Activated CD8-positive, alpha-beta memory T cell treated with anti-CD3 and anti-CD28 coated beads for 4 hours (primary cell): Measurements from ENCODE around the gene P2RY2.
"Not testable (repeated sequence)": the region's sequence is repeated elsewhere in the genome, so short reads cannot be mapped to it uniquely, and the experiment has no call there.

ENCODE experiments used
- DNase-seq, 2 donors: peaks; one replicate each; pipeline ENCODE4 v3.0.0-alpha.2; 2020; ENCODE audit warnings: low read depth in 2 of 2

P2RY2 gene

DNA sequence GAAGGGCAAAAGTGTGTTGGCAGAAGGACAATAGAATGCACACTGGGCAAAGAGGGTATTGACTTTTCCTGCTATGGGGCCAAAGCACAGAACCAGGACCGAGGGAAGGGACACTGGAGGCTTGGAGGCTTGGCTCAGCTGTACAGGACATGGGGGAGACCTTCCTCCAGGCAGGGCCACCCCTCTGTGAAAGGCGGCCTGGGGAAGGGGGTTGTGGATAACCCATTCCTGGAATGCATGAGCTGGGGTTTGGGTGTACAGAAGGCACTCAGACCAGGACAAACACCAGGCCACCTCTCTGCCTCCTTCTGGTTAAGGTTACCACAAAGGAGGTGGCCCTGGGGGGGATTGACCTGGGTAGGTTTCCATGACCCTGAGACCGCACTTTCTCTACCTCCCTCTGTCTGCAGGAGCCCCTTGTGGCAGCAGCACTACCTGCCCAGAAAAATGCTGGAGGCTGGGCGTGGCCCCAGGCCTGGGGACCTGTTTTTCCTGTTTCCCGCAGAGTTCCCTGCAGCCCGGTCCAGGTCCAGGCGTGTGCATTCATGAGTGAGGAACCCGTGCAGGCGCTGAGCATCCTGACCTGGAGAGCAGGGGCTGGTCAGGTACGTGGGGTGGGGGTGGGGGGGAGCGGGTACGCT, 9.6 kb downstream of the P2RY2 start:
- no peak for DNase-seq

DNA sequence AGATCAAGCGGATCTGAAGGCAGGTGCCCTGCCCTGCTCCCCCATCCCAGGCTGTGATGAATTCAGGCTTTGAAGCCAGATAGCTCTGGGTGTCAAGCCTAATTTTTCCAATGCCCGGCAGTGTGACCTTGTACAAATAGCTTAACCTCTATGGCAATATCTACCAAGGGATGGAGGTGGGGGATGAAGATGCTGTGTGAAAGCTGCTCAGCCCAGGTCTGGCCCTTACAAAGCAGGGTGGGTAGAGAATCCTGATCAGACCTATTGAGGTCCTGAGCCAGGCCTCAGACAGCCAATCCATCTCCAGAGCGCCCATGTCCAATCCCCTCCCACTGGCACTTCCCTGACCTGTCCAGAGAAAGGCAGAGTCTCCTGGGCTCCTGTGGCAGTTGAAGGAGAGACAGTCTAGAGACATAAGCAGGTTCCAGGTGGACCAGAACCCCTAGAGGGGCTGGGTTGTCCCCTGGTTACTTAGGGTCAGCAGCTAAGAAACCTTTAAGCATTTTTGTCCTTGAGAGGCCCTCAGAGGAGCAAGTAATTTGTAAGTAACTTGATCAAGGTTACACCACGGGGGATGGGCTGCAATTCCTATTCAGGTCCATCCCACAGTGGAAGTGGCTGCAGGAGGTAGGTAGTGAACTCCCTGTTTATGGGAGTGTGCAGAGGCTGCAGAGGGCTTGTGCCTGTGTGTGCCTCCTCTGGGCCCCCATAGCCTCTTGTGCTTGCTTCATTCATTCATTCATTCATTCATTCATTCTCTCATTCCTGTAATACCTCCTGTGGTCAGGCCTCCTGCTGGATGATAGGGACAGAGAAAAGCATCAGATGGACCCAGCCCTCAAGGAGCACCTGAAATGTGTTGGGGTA, 10.4 kb downstream of the P2RY2 start:
- DNase-seq = no peak

DNA sequence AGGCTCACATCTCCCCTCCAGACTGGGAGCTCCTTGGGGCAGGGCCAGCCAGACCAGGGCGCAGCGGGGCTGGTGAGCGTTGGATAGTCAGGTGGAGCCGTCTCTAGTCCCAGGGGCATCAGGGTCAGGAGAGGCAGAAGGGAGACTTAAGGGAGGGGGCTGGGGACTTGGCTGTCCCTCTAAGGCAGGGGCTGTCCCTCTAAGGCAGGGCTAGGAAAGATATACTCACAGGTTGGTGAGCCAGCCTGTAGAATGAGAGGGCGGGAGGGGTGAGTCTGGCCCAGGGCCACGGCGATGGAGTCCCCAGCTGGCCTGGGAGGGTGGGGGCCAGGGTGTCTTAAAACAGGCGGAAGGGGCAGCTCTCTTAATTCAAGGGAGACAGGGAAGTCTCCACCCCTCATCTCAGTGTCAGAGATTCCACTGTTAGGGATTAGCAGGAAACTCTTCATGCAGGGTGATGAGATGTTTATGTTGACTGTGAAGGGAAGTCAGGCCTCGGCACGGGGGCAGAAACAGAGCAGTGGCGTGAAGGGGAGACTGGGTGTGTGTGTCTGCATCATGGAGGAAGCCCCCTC, 11.3 kb downstream of the P2RY2 start:
- no peak for DNase-seq

DNA sequence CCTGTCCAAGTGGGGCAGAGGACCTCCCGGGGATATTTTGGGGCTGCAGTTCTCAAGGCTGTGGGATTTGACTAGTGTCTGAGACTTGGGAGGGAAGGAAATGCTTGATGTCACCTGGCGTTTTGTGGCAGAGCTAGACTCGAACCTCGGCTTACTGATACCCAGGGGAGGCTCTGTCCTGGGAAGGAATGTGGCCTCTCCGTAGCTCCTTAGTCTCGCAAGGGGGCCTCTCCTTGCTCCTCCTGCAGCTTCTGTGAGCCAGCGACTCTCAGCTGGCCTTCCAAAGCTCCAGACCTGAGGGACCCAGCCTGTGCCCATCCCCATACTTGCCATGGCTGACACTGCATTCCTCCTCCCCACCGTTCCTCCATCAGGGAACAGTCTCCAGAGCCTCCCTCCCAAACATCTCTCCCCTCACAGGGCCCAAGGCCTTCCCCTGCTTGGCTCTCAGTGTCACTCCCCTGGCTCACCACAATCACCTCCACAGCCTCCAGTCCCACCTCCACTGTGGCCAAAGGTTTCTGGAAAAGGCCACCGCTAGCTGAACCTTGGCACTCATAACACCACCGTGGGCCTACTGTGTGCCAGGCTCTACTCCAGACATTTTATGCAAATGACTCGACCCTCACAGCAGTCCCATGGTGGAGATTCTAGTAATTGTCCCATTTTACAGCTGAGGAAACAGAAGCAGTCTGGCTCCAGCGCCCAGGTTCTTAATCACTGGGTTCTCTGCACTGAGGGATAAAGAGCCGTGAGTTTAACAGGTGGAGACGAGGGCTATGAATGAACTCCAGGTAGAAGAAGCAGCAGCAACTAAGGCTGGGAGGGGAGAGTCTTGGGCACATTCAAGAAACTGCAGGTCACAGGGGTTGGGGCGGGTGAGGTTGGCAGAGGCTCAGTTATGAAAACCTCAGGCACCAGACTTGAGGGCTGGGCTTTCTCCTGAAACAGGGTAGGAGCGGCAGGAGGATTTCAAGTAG, 12.1 kb downstream of the P2RY2 start:
- no peak for DNase-seq

DNA sequence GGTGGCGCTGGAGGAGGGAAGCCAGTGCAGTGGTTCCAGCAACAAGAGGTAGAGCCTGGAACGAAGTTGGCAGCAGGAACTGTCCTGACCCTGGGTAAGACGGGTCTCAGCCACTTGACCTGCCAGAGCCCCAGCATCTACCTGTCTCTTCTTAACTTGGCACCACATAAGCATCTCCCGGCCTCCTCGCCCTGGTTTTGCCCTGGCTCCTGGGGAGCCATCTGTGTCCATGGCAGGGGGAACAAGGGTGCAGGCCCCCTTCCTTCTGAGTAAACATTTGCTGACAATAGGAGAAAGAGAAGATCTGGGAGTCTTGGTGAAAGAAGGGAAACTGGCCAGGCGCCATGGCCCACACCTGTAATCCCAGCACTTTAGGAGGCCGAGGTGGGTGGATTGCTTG, 12.8 kb downstream of the P2RY2 start:
- DNase-seq = no peak

DNA sequence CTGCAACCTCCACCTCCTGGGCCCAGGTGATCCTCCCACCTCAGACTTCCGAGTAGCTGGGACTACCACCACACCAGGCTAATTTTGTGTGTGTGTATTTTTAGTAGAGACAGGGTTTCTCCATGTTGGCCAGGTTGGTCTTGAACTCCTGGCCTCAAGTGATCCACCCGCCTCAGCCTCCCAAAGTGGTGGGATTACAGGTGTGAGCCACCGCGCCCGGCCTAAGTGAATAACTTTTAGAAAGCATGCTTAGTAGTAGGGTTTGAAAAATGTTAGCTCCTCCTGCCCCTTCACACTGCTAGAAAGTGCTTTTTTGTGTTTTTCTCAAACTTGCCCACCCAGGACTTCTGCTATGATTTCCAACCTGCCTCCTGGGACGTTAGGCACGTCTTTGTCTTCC, 14.4 kb downstream of the P2RY2 start:
- DNase-seq = not testable (repeated sequence)

DNA sequence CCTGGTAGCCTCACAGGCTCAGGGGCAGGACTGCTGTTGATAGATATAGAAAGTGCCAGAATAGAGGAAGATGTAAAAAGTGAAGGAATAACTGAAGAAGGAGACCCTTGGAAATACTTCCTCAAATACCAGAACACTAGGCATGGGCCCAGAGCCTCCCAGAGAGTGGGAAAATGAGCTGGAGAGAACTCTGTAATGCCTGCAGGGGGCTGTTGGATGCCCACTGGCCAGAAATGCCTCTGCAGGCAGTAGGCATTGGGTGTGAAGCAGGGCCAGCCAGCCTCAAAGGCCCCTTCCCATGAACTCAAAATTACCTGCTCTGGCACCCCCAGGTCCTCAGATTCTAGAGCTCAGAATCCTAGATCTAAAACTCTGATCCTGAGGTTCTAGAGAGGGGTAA, 15.1 kb downstream of the P2RY2 start:
- DNase-seq = no peak

DNA sequence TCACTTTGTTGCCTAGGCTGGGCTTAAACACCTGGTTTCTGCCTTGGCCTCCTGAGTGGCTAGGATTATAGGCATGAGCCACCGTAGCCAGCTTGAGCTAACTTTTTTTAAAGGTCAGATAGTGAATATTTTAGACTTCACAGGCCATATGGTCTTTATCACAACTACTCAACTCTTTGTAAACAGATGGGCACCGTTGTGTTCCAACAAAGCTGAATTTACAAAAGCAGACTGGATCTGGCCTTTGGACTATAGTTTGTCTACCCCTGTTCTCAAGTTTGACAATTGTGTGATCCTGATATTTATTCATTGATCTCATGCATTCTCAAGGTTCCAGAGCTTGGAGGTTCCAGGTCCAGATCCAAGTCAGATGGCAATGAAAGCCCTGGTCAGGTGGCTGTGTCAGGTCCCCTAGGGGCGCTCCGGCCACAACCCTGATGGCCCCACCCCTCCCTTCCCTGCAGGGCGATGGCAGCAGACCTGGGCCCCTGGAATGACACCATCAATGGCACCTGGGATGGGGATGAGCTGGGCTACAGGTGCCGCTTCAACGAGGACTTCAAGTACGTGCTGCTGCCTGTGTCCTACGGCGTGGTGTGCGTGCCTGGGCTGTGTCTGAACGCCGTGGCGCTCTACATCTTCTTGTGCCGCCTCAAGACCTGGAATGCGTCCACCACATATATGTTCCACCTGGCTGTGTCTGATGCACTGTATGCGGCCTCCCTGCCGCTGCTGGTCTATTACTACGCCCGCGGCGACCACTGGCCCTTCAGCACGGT, 15.8 kb downstream of the P2RY2 start:
- DNase-seq = no peak

DNA sequence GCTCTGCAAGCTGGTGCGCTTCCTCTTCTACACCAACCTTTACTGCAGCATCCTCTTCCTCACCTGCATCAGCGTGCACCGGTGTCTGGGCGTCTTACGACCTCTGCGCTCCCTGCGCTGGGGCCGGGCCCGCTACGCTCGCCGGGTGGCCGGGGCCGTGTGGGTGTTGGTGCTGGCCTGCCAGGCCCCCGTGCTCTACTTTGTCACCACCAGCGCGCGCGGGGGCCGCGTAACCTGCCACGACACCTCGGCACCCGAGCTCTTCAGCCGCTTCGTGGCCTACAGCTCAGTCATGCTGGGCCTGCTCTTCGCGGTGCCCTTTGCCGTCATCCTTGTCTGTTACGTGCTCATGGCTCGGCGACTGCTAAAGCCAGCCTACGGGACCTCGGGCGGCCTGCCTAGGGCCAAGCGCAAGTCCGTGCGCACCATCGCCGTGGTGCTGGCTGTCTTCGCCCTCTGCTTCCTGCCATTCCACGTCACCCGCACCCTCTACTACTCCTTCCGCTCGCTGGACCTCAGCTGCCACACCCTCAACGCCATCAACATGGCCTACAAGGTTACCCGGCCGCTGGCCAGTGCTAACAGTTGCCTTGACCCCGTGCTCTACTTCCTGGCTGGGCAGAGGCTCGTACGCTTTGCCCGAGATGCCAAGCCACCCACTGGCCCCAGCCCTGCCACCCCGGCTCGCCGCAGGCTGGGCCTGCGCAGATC, 16.5 kb downstream of the P2RY2 start:
- DNase-seq = no peak

DNA sequence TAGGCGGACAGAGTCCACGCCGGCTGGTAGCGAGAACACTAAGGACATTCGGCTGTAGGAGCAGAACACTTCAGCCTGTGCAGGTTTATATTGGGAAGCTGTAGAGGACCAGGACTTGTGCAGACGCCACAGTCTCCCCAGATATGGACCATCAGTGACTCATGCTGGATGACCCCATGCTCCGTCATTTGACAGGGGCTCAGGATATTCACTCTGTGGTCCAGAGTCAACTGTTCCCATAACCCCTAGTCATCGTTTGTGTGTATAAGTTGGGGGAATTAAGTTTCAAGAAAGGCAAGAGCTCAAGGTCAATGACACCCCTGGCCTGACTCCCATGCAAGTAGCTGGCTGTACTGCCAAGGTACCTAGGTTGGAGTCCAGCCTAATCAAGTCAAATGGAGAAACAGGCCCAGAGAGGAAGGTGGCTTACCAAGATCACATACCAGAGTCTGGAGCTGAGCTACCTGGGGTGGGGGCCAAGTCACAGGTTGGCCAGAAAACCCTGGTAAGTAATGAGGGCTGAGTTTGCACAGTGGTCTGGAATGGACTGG, 17.2 kb downstream of the P2RY2 start:
- no peak for DNase-seq

DNA sequence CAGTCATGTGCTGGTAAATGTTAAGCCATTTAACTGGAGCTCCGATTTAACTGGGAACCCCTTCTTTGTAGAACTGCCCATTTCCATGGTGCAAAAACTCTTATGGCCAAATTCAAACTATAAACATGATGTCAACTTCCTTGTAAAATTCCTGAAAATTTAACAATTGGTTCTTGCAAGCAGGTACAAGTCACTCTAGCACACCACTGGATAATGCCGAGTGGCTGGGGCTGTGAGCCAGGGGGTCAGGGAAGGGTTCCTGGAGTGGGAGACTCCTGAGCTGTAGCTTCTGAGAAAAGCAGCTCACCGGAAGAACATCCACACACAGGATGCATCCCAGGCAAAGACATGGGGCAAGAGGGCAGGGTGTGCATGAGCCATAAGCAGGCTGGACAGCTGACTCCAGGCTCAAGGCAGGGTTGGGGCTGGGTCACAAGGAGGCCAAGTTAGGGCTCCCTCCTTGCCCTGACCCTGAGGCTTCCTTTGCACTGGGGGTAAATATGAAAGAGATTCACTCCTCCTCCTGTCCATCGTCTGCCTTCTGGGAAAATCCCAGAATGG, 18.2 kb downstream of the P2RY2 start:
- no peak for DNase-seq

DNA sequence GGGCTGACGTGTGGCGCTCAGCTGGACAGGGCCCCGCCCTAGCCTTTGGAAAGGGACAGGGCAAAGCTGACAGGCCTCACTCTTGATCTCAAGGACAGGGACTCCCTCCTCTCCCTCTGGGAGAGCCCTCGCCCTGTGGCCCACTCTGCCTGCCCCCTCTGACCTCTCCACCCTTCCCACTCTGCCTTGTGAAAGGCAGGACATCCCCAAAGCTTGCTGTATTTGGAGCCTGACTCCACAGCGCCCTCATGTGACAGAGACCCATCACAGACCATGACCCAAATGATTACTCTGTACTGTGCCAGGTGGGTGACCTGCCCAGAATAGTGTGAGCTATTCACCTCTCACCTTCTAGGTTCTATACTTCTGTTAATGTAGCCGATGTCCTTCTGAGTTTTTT, 18.8 kb downstream of the P2RY2 start:
- no peak for DNase-seq

DNA sequence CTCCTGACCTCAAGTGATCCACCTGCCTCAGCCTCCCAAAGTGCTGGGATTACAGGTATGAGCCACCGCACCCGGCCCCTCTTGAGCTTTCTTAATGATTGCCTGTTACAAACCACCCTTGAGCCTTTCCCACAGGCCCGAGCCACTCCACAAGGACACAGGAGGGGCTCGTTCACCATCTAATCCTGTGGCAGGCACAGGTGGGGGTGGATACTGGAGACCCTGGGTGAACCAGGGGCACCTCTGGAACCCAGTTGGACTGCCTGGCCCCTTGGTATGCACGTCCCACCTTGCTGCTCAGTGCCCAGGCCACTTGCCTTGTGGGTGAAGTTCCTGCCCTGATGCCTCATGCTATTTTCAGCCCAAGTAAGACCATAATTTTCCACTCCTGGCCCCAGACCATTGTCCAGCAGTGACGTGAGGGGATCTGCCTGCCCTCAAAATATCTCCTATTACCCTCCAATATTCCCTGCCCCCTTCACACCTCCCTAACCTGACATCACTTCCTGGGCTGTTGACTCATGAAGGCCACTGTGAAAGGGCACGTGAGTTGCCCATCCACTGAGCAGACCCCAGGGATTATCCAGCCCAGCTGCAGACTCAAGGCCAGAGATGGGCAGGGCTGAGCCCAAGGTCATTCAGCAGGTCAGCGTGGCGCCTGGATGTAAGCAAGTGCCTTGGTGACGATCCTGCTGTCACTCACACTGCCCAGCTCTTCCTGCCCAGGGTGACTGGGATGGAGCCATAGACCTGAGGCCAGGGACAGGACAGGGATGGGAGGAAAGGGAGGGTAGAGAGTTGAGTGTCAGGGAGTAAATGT, 19.6 kb downstream of the P2RY2 start:
- no peak for DNase-seq

DNA sequence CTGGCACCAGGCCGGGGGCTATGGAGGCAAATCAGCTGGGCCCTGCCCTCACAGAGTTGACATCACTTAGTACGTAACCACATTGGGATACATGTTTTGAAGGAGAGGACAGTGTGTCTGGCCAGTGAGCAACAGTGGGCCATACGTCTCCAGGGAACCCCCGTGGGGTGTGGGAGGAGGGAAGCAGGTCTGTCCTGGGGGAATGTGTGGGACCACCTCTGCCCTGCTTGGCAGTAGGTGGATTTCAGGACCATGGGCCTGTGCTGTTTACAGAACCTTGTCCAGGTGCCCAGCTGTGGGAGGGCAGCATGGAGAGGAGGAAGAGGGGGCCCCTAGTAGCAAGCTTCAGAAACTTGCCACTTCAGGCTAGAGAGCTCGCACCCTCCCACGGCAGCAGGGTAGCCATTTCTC, 21.0 kb downstream of the P2RY2 start:
- no peak for DNase-seq

DNA sequence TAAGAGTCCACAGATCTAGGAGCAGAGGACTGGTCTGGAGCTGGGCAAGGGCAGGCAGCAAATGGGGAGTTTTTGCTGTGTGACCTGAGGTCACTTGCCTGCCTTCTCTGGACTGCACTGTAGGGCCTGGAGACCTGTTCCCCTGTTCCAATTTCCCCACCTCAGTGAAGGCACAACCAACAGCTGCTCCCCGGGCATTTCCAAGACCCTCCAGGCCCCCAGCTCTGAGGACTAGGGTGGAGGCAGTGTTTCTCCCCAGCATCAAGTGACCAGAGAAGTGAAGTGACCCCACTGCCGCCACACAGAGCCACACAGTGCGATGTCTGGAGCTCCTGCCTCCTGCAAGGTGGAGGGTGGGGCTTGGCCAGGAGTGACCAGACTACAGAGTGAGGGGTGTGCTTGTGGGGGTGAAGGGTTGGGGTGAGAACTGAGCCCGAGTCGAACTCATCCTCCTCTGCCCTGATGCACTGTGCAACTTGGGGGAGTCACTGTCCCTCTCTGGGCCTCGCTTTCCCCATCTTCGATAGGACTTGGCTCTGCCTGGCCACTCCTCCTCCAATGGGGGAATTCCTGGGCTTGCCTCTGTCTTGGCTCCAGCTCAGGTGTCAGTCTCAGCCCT, 21.6 kb downstream of the P2RY2 start:
- no peak for DNase-seq

DNA sequence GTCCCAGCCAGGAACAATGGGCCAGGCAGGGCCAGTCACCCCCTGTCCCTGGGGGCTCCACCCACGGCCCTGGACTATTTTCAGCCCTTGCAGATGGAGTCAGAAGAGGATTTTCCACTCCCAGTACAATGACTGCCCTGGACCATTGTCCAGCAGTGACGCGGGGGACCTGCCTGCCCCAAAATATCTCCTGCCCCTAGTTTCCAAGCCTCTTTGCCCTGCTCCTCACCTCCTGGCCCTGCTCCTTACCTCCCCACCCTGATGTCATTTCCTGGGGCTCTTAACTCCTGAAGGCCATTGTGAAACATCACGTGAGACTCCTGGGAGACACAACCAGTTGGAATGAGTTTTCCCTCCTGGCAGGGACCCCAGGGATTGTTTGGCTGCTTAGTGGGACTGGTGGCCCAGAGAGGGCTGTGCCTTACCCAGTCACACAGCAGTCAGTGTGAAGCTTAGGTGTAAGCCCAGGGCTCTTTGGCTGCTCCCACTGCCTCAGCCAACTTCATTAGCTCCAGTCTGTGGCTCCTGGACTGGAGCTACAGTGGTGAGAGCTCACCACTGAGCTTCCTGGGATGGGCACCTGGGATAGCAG, 22.2 kb downstream of the P2RY2 start:
- no peak for DNase-seq

DNA sequence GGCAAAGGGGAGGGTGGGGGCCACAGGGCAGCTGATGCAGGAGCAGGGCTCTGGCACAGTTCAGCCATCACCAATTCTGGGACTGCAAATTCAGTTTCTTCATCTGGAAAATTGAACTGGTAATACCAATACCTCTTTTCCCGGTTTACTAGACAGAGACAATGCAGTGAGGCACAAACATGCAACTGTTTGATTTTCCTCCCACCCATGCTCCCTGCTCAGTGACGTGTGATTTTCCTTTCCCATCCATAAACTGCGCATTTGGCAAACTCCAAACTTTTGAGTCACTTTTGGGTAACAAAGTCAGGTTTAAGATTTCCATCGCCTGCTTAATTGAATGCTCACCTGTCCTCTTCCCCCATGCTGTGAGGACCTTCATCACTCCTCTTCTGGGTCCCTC, 23.2 kb downstream of the P2RY2 start:
- no peak for DNase-seq
